ENCODE measurements around the gene ZMIZ1.

GRCh38 chr10:79047875-79048638, 20.7 kb upstream of the ZMIZ1 start:
- no peak for TF ChIP-seq CTCF (conservative IDR thresholded peaks at IDR 0.05; ENCODE audit: low read depth, low read length)
- TF ChIP-seq EZH2 (IDR thresholded peaks at IDR 0.05; ENCODE audit: borderline replicate concordance, low read depth, low read length, poor library complexity, severe bottlenecking), result no peak
